H1 (cell line): ENCODE results near the gene CHST8. TPM values are rescaled to one million over a fixed set of nuclear protein-coding genes. Genes with fewer than 3 reads are reported as not detected.

Experiments
- CTCF ChIA-PET: fragments of 300-600 bp; sonication (Branson Sonifier 250); formaldehyde crosslinking; loops from one replicate; lab custom pipeline; 2021; ENCODE audit not compliant: partially characterized antibody; lab: Charles Lee
- POLR2A ChIA-PET: fragments of 300-600 bp; sonication (Branson Sonifier 250); formaldehyde crosslinking; loops from one replicate; lab custom pipeline; 2021; ENCODE audit warnings: inconsistent platforms; ENCODE audit not compliant: partially characterized antibody; lab: Charles Lee
- DNase-seq, 2 experiments: peaks; one replicate each; pipeline versions ENCODE4 v3.0.0 to v3.0.0-alpha.2; 2010 to 2022; ENCODE audit warnings: low spot score in 2 of 2, low read depth in 1 of 2, mixed read lengths in 1 of 2
- FAIRE-seq: peaks from 2 replicates; lab custom pipeline; 2011; peaks lifted over from hg19 to GRCh38; lab: Jason Lieb, UNC
- H2AFZ ChIP-seq: 2 replicates; pipeline ENCODE4 v1.8.1; 2012; ENCODE audit warnings: low read length, inconsistent platforms
- H2AK5ac ChIP-seq: 2 replicates; pipeline ENCODE4 v1.6.1; 2013; ENCODE audit warnings: low read depth, low read length
- H2BK120ac ChIP-seq: replicated peaks from 2 replicates; pipeline ENCODE3; 2013; ENCODE audit warnings: low read depth, low read length, inconsistent platforms
- H2BK12ac ChIP-seq: 2 replicates; pipeline ENCODE4 v1.6.1; 2013; ENCODE audit warnings: low read depth, low read length
- H2BK15ac ChIP-seq: 2 replicates; pipeline ENCODE4 v1.6.1; 2013; ENCODE audit warnings: low read length
- H2BK20ac ChIP-seq: 2 replicates; pipeline ENCODE4 v1.6.1; 2013; ENCODE audit warnings: low read length
- H2BK5ac ChIP-seq: 2 replicates; pipeline ENCODE4 v1.6.1; 2013; ENCODE audit warnings: low read depth, low read length
- H3K14ac ChIP-seq: 2 replicates; pipeline ENCODE4 v1.6.1; 2013; ENCODE audit warnings: inconsistent platforms; ENCODE audit not compliant: insufficient read length
- H3K18ac ChIP-seq: 2 replicates; pipeline ENCODE4 v1.6.1; 2013; ENCODE audit warnings: low read length; ENCODE audit errors: extremely low read depth
- H3K23ac ChIP-seq: 2 replicates; pipeline ENCODE4 v1.6.1; 2013; ENCODE audit warnings: inconsistent platforms; ENCODE audit not compliant: insufficient read length
- H3K23me2 ChIP-seq: 2 replicates; pipeline ENCODE4 v1.6.1; 2013; ENCODE audit warnings: low read depth, low read length
- H3K27ac ChIP-seq: 2 replicates; pipeline ENCODE4 v1.6.1; 2011; ENCODE audit warnings: low read depth, low read length, inconsistent platforms
- H3K27me3 ChIP-seq, 4 experiments: replicated peaks in 1 of 4; 1 replicate in 1 of 4; 2 replicates in 3 of 4; pipeline versions ENCODE4 v1.6.1 to v1.8.1; 2011 to 2013; ENCODE audit warnings: low read length in 3 of 4, mild to moderate bottlenecking in 3 of 4, inconsistent platforms in 2 of 4, mixed read lengths in 2 of 4, moderate library complexity in 1 of 4; ENCODE audit not compliant: control insufficient read depth in 3 of 4, insufficient read depth in 3 of 4; ENCODE audit errors: extremely low read depth in 1 of 4
- H3K36me3 ChIP-seq, 4 experiments: 2 replicates each; pipeline versions ENCODE4 v1.6.1 to v1.8.1; 2011 to 2013; ENCODE audit warnings: mild to moderate bottlenecking in 4 of 4, low read length in 3 of 4, moderate library complexity in 2 of 4, control low read depth in 1 of 4, inconsistent platforms in 1 of 4; ENCODE audit not compliant: insufficient read depth in 4 of 4, control insufficient read depth in 2 of 4
- H3K4ac ChIP-seq: replicated peaks from 2 replicates; pipeline ENCODE3; 2013; ENCODE audit warnings: low read length, low read depth, mixed read lengths, inconsistent platforms; ENCODE audit not compliant: insufficient read length
- H3K4me1 ChIP-seq, 4 experiments: replicated peaks in 1 of 4; 1 replicate in 1 of 4; 2 replicates in 3 of 4; pipeline versions ENCODE4 v1.6.1 to v1.8.1; 2011 to 2013; ENCODE audit warnings: low read length in 3 of 4, inconsistent platforms in 2 of 4, mixed read lengths in 1 of 4; ENCODE audit not compliant: insufficient read depth in 4 of 4, control insufficient read depth in 3 of 4
- H3K4me2 ChIP-seq, 2 experiments: 2 replicates each; pipeline versions ENCODE4 v1.6.1 to v1.8.1; 2011 to 2013; ENCODE audit warnings: low read depth in 2 of 2, low read length in 2 of 2, control low read depth in 1 of 2, inconsistent platforms in 1 of 2, mild to moderate bottlenecking in 1 of 2; ENCODE audit not compliant: insufficient read depth in 1 of 2
- H3K4me3 ChIP-seq, 4 experiments: fragments of 200-600, 300-600 bp in 1 of 4; sonication (generic), shearing (Covaris generic), sonication (Bioruptor Twin) in 1 of 4; 2 replicates each; pipeline versions ENCODE4 v1.5.1 to v1.8.1; 2011 to 2016; ENCODE audit warnings: low read length in 4 of 4, low read depth in 3 of 4, control low read depth in 2 of 4, inconsistent platforms in 2 of 4, mild to moderate bottlenecking in 2 of 4, mixed read lengths in 1 of 4, moderate library complexity in 1 of 4; ENCODE audit not compliant: insufficient read depth in 2 of 4; ENCODE audit errors: extremely low read depth in 1 of 4
- H3K56ac ChIP-seq: replicated peaks from 2 replicates; pipeline ENCODE3; 2013; ENCODE audit warnings: low read depth, mild to moderate bottlenecking, mixed read lengths, low read length, inconsistent platforms; ENCODE audit not compliant: insufficient read length
- H3K79me1 ChIP-seq: 2 replicates; pipeline ENCODE4 v1.6.1; 2013; ENCODE audit warnings: low read depth, low read length, control low read depth
- H3K79me2 ChIP-seq, 2 experiments: 2 replicates each; pipeline versions ENCODE4 v1.6.1 to v1.8.1; 2012 to 2013; ENCODE audit warnings: low read length in 2 of 2, mild to moderate bottlenecking in 2 of 2, inconsistent platforms in 1 of 2; ENCODE audit not compliant: insufficient read depth in 2 of 2, control insufficient read depth in 1 of 2
- H3K9ac ChIP-seq, 4 experiments: replicated peaks in 1 of 4; 1 replicate in 1 of 4; 2 replicates in 3 of 4; pipeline versions ENCODE4 v1.6.1 to v1.8.1; 2011 to 2013; ENCODE audit warnings: low read depth in 3 of 4, low read length in 3 of 4, control low read depth in 2 of 4, mild to moderate bottlenecking in 2 of 4, moderate library complexity in 2 of 4, inconsistent platforms in 1 of 4; ENCODE audit errors: extremely low read depth in 1 of 4
- H3K9me3 ChIP-seq, 2 experiments: 2 replicates each; pipeline versions ENCODE4 v1.6.1 to v1.8.1; 2012 to 2013; ENCODE audit warnings: mild to moderate bottlenecking in 2 of 2, moderate library complexity in 2 of 2, control low read depth in 1 of 2, inconsistent platforms in 1 of 2, low read depth in 1 of 2, low read length in 1 of 2, mixed read lengths in 1 of 2; ENCODE audit not compliant: insufficient read depth in 2 of 2
- H4K20me1 ChIP-seq, 2 experiments: replicated peaks in 1 of 2; 2 replicates each; pipeline versions ENCODE3 to v1.8.1; 2011 to 2013; ENCODE audit warnings: inconsistent platforms in 2 of 2, low read length in 2 of 2, mild to moderate bottlenecking in 1 of 2; ENCODE audit not compliant: insufficient read depth in 2 of 2, control insufficient read depth in 1 of 2
- H4K5ac ChIP-seq: 2 replicates; pipeline ENCODE4 v1.6.1; 2013; ENCODE audit warnings: low read length, low read depth, mixed read lengths, inconsistent platforms; ENCODE audit not compliant: insufficient read length
- H4K8ac ChIP-seq: 2 replicates; pipeline ENCODE4 v1.8.0; 2013; ENCODE audit warnings: mild to moderate bottlenecking, moderate library complexity, low read length, inconsistent platforms; ENCODE audit not compliant: insufficient read depth; ENCODE audit errors: extremely low read depth
- H4K91ac ChIP-seq: replicated peaks from 2 replicates; pipeline ENCODE3; 2013; ENCODE audit warnings: low read length, mixed read lengths, inconsistent platforms; ENCODE audit not compliant: insufficient read length
- CBX5 ChIP-seq: fragments of 300-800, 300-1000 bp; sonication (generic); IDR thresholded peaks from 2 replicates; pipeline ENCODE4 v1.7.1; 2016; ENCODE audit warnings: antibody characterized with exemption, low read length, low read depth
- TAF1 ChIP-seq: IDR thresholded peaks from 2 replicates; pipeline ENCODE4 v1.6.1; 2011; ENCODE audit warnings: mild to moderate bottlenecking, low read depth, low read length
- WGBS, 2 experiments: shearing (Covaris generic) in 1 of 2; methylation state at CpG; one replicate each; pipeline versions ENCODE4 v1.1.6 to v1.1.7; 2013 to 2015; ENCODE audit warnings: low lambda C conversion rate in 2 of 2, mixed read lengths in 2 of 2, inconsistent platforms in 1 of 2, low coverage in 1 of 2, missing lambda C conversion rate in 1 of 2; ENCODE audit not compliant: insufficient replicate concordance in 2 of 2, insufficient coverage in 1 of 2, insufficient read length in 1 of 2; ENCODE audit errors: extremely low coverage in 1 of 2, missing lambda C conversion rate in 1 of 2; 5-methylcytosine and 5-hydroxymethylcytosine counted together
- polyA plus RNA-seq, 7 experiments: library from polyadenylated mRNA; depleted of rRNA in 3 of 7; stranded (reverse) in 5 of 7; unstranded in 2 of 7; fragments of >200 nt in 5 of 7; fragments of 200-250 nt in 2 of 7; gene quantifications; 1 replicate in 5 of 7; 2 replicates in 1 of 7; 4 replicates in 1 of 7; pipeline versions ENCODE4 v1.2.1 to v1.2.3, GENCODE V29; 2011 to 2013; ENCODE audit warnings: missing spikeins in 2 of 7, mixed read lengths in 2 of 7
- total RNA-seq: library from RNA; stranded (reverse); fragmentation: NEBNext Ultra II Directional; extraction: Animal tissue kit (Norgen Biotek cat#: 25700); gene quantifications from 2 replicates; pipeline ENCODE4 v1.2.1, GENCODE V29; 2021

CHST8 gene
- total and polyA plus RNA-seq, 2 of the 8 experiments (the other 6 are each of a cell fraction or from before 2014, with no cell fraction given) = 10.8 to 28.2 TPM

GRCh38 chr19:33668968-33669367 is 47.2 kb downstream of the CHST8 start:
- Histone ChIP-seq H3K23me2 (no peaks in the 10 kb centered on the region), H3K23ac (no peak overlapping the region), H3K4ac (no peak overlapping the region), H4K5ac (no peak overlapping the region), H2AK5ac (no peak overlapping the region), H3K27ac (no peak overlapping the region), H2BK12ac (no peak overlapping the region), H3K4me3 (no peak overlapping the region), H2BK20ac (no peak overlapping the region), H3K4me2 (no peak overlapping the region), H4K8ac (no peak overlapping the region), H3K79me1 (peaks cover 5% of the 10 kb centered on the region; the same call in 1 of the 2 replicates), H3K56ac (no peak overlapping the region), H3K4me1 (peaks cover 0 to 1% (median 0%) of the 10 kb centered on the region in 4 experiments; a peak in 1 of 7 replicates), H2BK5ac (no peak overlapping the region), H2BK15ac (no peak overlapping the region), H4K20me1 (peaks cover 0 to 6% of the 10 kb centered on the region in 2 experiments), H2AFZ (no peak overlapping the region), H3K14ac (no peak overlapping the region), H2BK120ac (no peak overlapping the region), H3K79me2 (peaks cover 0 to 3% of the 10 kb centered on the region in 2 experiments; a peak in 1 of 4 replicates), H3K27me3 (no peaks in the 10 kb centered on the region), H3K9ac (no peak overlapping the region), H3K18ac (no peak overlapping the region), H3K36me3 (no peaks in the 10 kb centered on the region), H3K9me3 (no peaks in the 10 kb centered on the region), H4K91ac (no peak overlapping the region)
- POLR2A ChIA-PET = no interaction called here
- DNase-seq (no peak), FAIRE-seq (no peak)
- 89% methylated on average over 8 of the region's 8 CpGs; no CpG with 5 or more reads in 1 of the 2 experiments for WGBS, 2 experiments
- CTCF ChIA-PET = no interaction called here
- no peak for TF ChIP-seq CBX5
- no peak for TF ChIP-seq TAF1
